ENCODE measurements around the gene CNST.
"Not testable (repeated sequence)": the region's sequence is repeated elsewhere in the genome, so short reads cannot be mapped to it uniquely, and the experiment has no call there.

Gene CNST

GRCh38 chr1:246564839-246565750 lies 1.2 kb upstream of the CNST start:
- no peaks in the 10 kb centered on the region for H3K27me3 ChIP-seq (ENCODE audit: control insufficient read depth, insufficient read depth, low read length)
- peaks cover 12% of the 10 kb centered on the region for H3K36me3 ChIP-seq (ENCODE audit: insufficient read depth, low read length)
- peak overlapping the region; percentile 93 for H3K4me3 ChIP-seq (ENCODE audit: low read length)
- no peaks in the 10 kb centered on the region for H3K9me3 ChIP-seq (replicated peaks; ENCODE audit: low read length)
- peak overlapping the region; percentile 86 for H3K9ac ChIP-seq (ENCODE audit: low read depth, low read length)
- H3K4me2 ChIP-seq (ENCODE audit: low read length) = peak overlapping the region; percentile 85
- peaks cover 25% of the 10 kb centered on the region for H3K4me1 ChIP-seq (ENCODE audit: control insufficient read depth, insufficient read depth, low read length)

- H3K27me3 ChIP-seq (ENCODE audit: control insufficient read depth, insufficient read depth, low read length) = no peaks in the 10 kb centered on the region
- peak overlapping the region; percentile 85 for H3K4me2 ChIP-seq (ENCODE audit: low read length)
- H3K9me3 ChIP-seq (replicated peaks; ENCODE audit: low read length) = no peaks in the 10 kb centered on the region
- H3K4me3 ChIP-seq (ENCODE audit: low read length) = peak overlapping the region; percentile 93
- H3K36me3 ChIP-seq (ENCODE audit: insufficient read depth, low read length) = peaks cover 12% of the 10 kb centered on the region
- H3K9ac ChIP-seq (ENCODE audit: low read depth, low read length) = peak overlapping the region; percentile 86
- peaks cover 27% of the 10 kb centered on the region for H3K4me1 ChIP-seq (ENCODE audit: control insufficient read depth, insufficient read depth, low read length)
These were observed 517 bp upstream of the CNST start for GRCh38 chr1:246565751-246566127.

- Histone ChIP-seq H3K9ac (ENCODE audit: low read depth, low read length) (peak overlapping the region; percentile 91), H3K4me1 (ENCODE audit: control insufficient read depth, insufficient read depth, low read length) (peaks cover 27% of the 10 kb centered on the region)
These were observed 773 bp downstream of the CNST start for GRCh38 chr1:246566813-246567645.

GRCh38 chr1:246567646-246568235 lies 1.5 kb downstream of the CNST start:
- Histone ChIP-seq H3K9ac (ENCODE audit: low read depth, low read length) (peak overlapping the region; percentile 91), H3K4me3 (ENCODE audit: low read length) (peak overlapping the region; percentile 93), H3K27me3 (ENCODE audit: control insufficient read depth, insufficient read depth, low read length) (no peaks in the 10 kb centered on the region), H3K4me2 (ENCODE audit: low read length) (peak overlapping the region; percentile 78), H3K9me3 (replicated peaks; ENCODE audit: low read length) (no peaks in the 10 kb centered on the region), H3K4me1 (ENCODE audit: control insufficient read depth, insufficient read depth, low read length) (peaks cover 27% of the 10 kb centered on the region), H3K36me3 (ENCODE audit: insufficient read depth, low read length) (peaks cover 7% of the 10 kb centered on the region)

More at GRCh38 chr1:246566813-246567645, 773 bp downstream of the CNST start:
- H3K36me3 ChIP-seq (ENCODE audit: insufficient read depth, low read length) = peaks cover 12% of the 10 kb centered on the region
- H3K4me2 ChIP-seq (ENCODE audit: low read length) = peak overlapping the region; percentile 78
- H3K9me3 ChIP-seq (replicated peaks; ENCODE audit: low read length) = no peaks in the 10 kb centered on the region
- no peaks in the 10 kb centered on the region for H3K27me3 ChIP-seq (ENCODE audit: control insufficient read depth, insufficient read depth, low read length)
- H3K4me3 ChIP-seq (ENCODE audit: low read length) = peak overlapping the region; percentile 93

GRCh38 chr1:246569248-246570238 lies 3.3 kb downstream of the CNST start:
- no peak overlapping the region for H3K9ac ChIP-seq (ENCODE audit: low read depth, low read length)
- H3K4me1 ChIP-seq (ENCODE audit: control insufficient read depth, insufficient read depth, low read length) = peaks cover 27% of the 10 kb centered on the region
- H3K36me3 ChIP-seq (ENCODE audit: insufficient read depth, low read length) = no peaks in the 10 kb centered on the region
- no peaks in the 10 kb centered on the region for H3K27me3 ChIP-seq (ENCODE audit: control insufficient read depth, insufficient read depth, low read length)
- H3K4me3 ChIP-seq (ENCODE audit: low read length) = no peak overlapping the region
- peak overlapping the region; percentile 43 for H3K4me2 ChIP-seq (ENCODE audit: low read length)
- H3K9me3 ChIP-seq (replicated peaks; ENCODE audit: low read length) = no peaks in the 10 kb centered on the region

- H3K4me2 ChIP-seq (ENCODE audit: low read length); H3K9me3 ChIP-seq (replicated peaks; ENCODE audit: low read length); H3K36me3 ChIP-seq (ENCODE audit: insufficient read depth, low read length); H3K27me3 ChIP-seq (ENCODE audit: control insufficient read depth, insufficient read depth, low read length); H3K4me3 ChIP-seq (ENCODE audit: low read length); H3K9ac ChIP-seq (ENCODE audit: low read depth, low read length): not testable (repeated sequence)
- peaks cover 21% of the 10 kb centered on the region for H3K4me1 ChIP-seq (ENCODE audit: control insufficient read depth, insufficient read depth, low read length)
These were observed 5.1 kb downstream of the CNST start for GRCh38 chr1:246571309-246571708.

- Histone ChIP-seq H3K9me3 (replicated peaks; ENCODE audit: low read length) (no peaks in the 10 kb centered on the region), H3K4me2 (ENCODE audit: low read length) (no peak overlapping the region), H3K36me3 (ENCODE audit: insufficient read depth, low read length) (no peaks in the 10 kb centered on the region), H3K27me3 (ENCODE audit: control insufficient read depth, insufficient read depth, low read length) (no peaks in the 10 kb centered on the region), H3K4me3 (ENCODE audit: low read length) (no peak overlapping the region), H3K4me1 (ENCODE audit: control insufficient read depth, insufficient read depth, low read length) (peaks cover 21% of the 10 kb centered on the region), H3K9ac (ENCODE audit: low read depth, low read length) (no peak overlapping the region)
These were observed 5.7 kb downstream of the CNST start for GRCh38 chr1:246571953-246572352.

GRCh38 chr1:246572785-246573184 lies 6.5 kb downstream of the CNST start:
- H3K9ac ChIP-seq (ENCODE audit: low read depth, low read length) = no peak overlapping the region
- H3K4me1 ChIP-seq (ENCODE audit: control insufficient read depth, insufficient read depth, low read length) = peaks cover 17% of the 10 kb centered on the region
- no peaks in the 10 kb centered on the region for H3K9me3 ChIP-seq (replicated peaks; ENCODE audit: low read length)
- no peaks in the 10 kb centered on the region for H3K27me3 ChIP-seq (ENCODE audit: control insufficient read depth, insufficient read depth, low read length)
- no peak overlapping the region for H3K4me3 ChIP-seq (ENCODE audit: low read length)
- no peak overlapping the region for H3K4me2 ChIP-seq (ENCODE audit: low read length)
- no peaks in the 10 kb centered on the region for H3K36me3 ChIP-seq (ENCODE audit: insufficient read depth, low read length)

- H3K4me3 ChIP-seq (ENCODE audit: low read length) = no peak overlapping the region
- H3K9me3 ChIP-seq (replicated peaks; ENCODE audit: low read length) = no peaks in the 10 kb centered on the region
- no peaks in the 10 kb centered on the region for H3K36me3 ChIP-seq (ENCODE audit: insufficient read depth, low read length)
- peaks cover 13% of the 10 kb centered on the region for H3K4me1 ChIP-seq (ENCODE audit: control insufficient read depth, insufficient read depth, low read length)
- no peak overlapping the region for H3K4me2 ChIP-seq (ENCODE audit: low read length)
- no peaks in the 10 kb centered on the region for H3K27me3 ChIP-seq (ENCODE audit: control insufficient read depth, insufficient read depth, low read length)
- H3K9ac ChIP-seq (ENCODE audit: low read depth, low read length) = no peak overlapping the region
These were observed 7.2 kb downstream of the CNST start for GRCh38 chr1:246573491-246573890.

- no peaks in the 10 kb centered on the region for H3K27me3 ChIP-seq (ENCODE audit: control insufficient read depth, insufficient read depth, low read length)
- H3K9ac ChIP-seq (ENCODE audit: low read depth, low read length) = no peak overlapping the region
- no peak overlapping the region for H3K4me2 ChIP-seq (ENCODE audit: low read length)
- H3K4me1 ChIP-seq (ENCODE audit: control insufficient read depth, insufficient read depth, low read length) = no peaks in the 10 kb centered on the region
- no peaks in the 10 kb centered on the region for H3K9me3 ChIP-seq (replicated peaks; ENCODE audit: low read length)
- no peak overlapping the region for H3K4me3 ChIP-seq (ENCODE audit: low read length)
- H3K36me3 ChIP-seq (ENCODE audit: insufficient read depth, low read length) = no peaks in the 10 kb centered on the region
These were observed 10.4 kb downstream of the CNST start for GRCh38 chr1:246576709-246577032.
